ENCODE results near the gene ZNF662. TPM values are rescaled to one million over a fixed set of nuclear protein-coding genes. Genes with fewer than 3 reads are reported as not detected.

The ZNF662 gene
- total RNA-seq, 1 donor from 2014 or later, result 6.3 TPM

DNA sequence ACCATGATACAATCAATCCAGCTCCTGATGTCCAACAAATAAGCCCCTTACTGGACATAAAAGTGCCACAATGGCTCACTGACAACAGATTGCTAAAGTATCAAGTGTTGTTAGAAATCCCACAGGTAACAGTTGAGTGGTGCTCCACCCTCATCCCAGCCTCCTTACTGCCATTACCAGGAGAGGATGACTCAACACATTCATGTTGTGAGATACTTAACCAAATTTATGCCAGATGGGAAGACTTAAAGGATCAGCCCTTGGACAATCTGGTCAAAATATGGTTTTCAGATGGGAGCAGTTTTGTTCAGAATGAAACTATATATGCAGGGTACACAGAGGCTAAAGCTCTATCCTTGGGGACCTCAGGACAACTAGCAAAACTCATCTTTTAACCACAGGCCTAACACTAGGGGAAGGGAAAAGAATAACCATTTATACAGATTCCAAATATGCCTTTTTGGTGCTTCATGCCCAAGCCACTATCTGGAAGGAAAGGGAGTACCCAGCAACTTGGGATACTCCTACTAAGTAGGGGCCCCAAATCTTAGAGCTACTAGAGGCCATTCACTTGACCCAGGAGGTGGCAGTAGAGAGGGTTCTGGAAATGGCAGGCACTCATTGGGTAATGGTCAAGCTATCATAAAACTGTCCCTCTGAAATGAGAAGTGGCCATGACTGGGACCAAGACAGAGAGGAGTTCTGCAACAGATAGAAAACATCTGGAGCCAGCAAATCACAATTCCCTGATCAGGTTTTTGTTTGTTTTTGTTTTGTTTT is 6.9 kb upstream of the ZNF662 start:
- H3K4me3 ChIP-seq (ENCODE audit: low read depth, low read length), result no peak overlapping the region
- no peak for DNase-seq (ENCODE audit: low read depth)

DNA sequence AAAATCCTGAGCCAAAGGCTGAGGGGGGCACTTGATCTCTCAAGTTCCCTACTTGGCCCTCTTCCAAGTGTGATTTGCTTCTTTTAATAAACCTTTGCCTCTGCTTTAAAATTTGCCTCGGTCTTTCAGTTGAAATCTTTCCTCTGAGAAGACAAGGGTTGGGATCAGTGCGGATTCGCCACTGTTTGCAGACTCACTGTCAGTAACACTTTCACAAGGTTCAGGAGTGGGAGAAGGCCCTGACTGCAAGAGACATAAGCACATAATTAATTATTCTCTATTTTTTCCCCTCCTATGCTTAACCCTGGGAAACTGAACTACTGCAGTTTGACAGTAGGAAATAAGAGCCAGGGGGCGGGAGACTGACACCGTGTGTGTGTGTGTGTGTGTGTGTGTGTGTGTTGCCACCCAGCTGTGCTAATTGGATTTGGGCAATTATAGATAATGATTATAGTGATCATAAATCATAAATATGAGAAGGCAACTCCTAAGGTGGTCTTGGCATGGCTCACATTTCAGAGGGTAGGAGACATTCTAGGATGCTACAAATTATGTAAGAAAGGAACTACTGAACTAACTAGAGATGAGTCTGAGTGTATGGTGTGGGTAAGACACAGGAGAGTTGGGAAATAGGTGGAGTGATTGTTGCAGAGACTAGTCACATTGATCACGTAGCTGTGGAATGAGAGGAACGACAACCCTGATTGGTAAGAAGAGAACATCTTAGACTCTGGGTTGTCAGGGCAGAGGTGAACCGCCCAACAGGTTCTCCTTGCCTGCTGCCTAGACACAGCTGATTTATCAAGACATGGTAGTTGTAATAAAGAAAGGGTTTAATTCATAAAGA is 5.5 kb upstream of the ZNF662 start:
- no peak for DNase-seq (ENCODE audit: low read depth)

More for the DNA sequence above, 6.9 kb upstream of the ZNF662 start:
- TF ChIP-seq, protein P1, sequence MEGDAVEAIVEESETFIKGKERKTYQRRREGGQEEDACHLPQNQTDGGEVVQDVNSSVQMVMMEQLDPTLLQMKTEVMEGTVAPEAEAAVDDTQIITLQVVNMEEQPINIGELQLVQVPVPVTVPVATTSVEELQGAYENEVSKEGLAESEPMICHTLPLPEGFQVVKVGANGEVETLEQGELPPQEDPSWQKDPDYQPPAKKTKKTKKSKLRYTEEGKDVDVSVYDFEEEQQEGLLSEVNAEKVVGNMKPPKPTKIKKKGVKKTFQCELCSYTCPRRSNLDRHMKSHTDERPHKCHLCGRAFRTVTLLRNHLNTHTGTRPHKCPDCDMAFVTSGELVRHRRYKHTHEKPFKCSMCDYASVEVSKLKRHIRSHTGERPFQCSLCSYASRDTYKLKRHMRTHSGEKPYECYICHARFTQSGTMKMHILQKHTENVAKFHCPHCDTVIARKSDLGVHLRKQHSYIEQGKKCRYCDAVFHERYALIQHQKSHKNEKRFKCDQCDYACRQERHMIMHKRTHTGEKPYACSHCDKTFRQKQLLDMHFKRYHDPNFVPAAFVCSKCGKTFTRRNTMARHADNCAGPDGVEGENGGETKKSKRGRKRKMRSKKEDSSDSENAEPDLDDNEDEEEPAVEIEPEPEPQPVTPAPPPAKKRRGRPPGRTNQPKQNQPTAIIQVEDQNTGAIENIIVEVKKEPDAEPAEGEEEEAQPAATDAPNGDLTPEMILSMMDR (conservative IDR thresholded peaks at IDR 0.05; ENCODE audit: low read depth, low read length), result peak; percentile 31

DNA sequence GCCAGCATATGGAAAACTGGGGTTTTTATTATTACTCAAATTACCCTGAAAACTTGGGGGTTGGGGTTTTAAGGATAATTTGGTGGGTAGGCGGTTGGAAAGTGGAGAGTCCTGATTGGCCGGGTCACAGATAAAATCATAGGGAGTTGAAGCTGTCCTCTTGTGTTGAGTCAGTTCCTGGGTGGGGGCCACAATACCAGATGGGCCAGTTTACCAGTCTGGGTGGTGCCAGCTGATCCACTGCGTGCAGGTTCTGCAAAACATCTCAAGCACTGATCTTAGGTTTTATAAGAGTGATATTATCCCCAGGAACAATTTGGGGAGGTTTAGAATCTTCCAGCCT is 4.9 kb upstream of the ZNF662 start:
- no peak overlapping the region for H3K4me3 ChIP-seq (ENCODE audit: low read depth, low read length)
- TF ChIP-seq, protein P1 (conservative IDR thresholded peaks at IDR 0.05; ENCODE audit: low read depth, low read length), result no peak
- no peak for DNase-seq (ENCODE audit: low read depth)

More for the DNA sequence above, 5.5 kb upstream of the ZNF662 start:
- no peak overlapping the region for H3K4me3 ChIP-seq (ENCODE audit: low read depth, low read length)
- TF ChIP-seq, protein P1 (conservative IDR thresholded peaks at IDR 0.05; ENCODE audit: low read depth, low read length), result no peak

DNA sequence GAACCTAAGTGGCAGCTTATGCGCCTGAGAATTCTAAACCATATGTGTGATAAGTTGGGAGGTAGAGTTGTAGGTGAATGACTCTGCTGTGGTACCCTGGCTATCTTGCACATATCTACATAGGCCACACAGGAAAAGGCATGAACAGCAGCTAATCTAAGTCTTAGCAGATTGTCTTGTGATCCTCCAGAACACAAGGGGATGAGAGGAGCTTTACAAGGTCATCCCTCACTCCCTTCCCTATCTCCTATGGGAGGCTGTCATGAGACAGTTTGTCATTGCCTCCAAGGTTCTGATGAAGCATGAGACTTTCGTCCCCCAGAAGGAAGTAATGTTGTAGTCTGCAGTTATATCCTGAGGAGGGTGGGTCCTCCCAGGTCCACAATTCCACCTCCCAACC is 3.7 kb upstream of the ZNF662 start:
- no peak overlapping the region for H3K4me3 ChIP-seq (ENCODE audit: low read depth, low read length)
- no peak for DNase-seq (ENCODE audit: low read depth)
- TF ChIP-seq, protein P1 (conservative IDR thresholded peaks at IDR 0.05; ENCODE audit: low read depth, low read length), result no peak

DNA sequence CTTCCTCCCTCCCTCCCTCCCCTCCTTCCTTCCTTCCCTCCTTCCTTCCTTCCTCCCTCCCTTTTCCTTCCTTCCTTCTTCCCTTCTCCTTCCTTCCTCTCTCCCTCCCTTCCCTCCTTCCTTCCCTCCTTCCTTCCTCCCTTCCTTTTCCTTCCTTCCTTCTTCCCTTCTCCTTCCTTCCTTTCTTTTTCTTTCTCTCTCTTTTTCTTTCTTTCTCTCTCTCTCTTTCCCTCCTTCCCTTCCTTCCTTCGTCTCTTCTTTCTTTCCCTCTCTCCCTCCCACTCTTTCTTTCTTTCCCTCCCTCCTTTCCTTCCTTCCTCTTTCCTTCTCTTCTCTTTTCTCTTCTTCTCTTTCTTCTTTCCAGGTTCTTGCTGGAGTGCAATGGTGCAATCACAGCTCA is 1.9 kb upstream of the ZNF662 start:
- no peak for DNase-seq (ENCODE audit: low read depth)
- TF ChIP-seq, protein P1 (conservative IDR thresholded peaks at IDR 0.05; ENCODE audit: low read depth, low read length), result no peak
- no peak overlapping the region for H3K4me3 ChIP-seq (ENCODE audit: low read depth, low read length)

DNA sequence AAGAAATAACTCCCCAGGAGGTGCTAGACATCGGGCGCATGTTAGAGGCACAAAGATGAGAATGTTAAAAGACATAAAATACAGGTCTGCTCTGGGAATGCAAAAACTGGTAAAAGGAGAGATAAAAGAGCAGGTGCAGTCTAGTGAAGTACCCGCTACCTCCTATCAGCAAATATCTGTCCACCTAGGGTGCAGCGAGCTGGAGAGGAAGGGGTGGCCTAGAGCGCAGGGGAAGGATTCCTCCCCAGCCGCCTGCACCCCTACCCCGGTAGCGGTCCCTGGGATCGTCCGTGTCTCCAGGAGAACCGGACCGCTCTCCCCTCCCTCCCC is 237 bp upstream of the ZNF662 start:
- TF ChIP-seq, protein P1 (conservative IDR thresholded peaks at IDR 0.05; ENCODE audit: low read depth, low read length), result no peak
- no peak for DNase-seq (ENCODE audit: low read depth)
- H3K4me3 ChIP-seq (ENCODE audit: low read depth, low read length), result peak overlapping the region; percentile 57
